ENCODE measurements around the gene PRPF31. TPM values are rescaled to one million over a fixed set of nuclear protein-coding genes. Genes with fewer than 3 reads are reported as not detected.

Gene PRPF31
- polyA plus RNA-seq, 1 of the 3 experiments (the other 2 are of a cell fraction), result 81.0 TPM

GRCh38 chr19:54153731-54154326, 38.3 kb downstream of the PRPF31 start (continued):
- TF ChIP-seq CTCF (IDR thresholded peaks at IDR 0.05) (no peak), YY1 (IDR thresholded peaks at IDR 0.05; ENCODE audit: low read depth) (no peak), MEF2A (IDR thresholded peaks at IDR 0.05; ENCODE audit: borderline replicate concordance, low read depth) (no peak), CHD2 (IDR thresholded peaks at IDR 0.05; ENCODE audit: low read length, partially characterized antibody) (no peak), EP300 (IDR thresholded peaks at IDR 0.05; ENCODE audit: borderline replicate concordance in 1 of 2, low read depth in 1 of 2, low read length in 1 of 2) (no peak), NRF1 (IDR thresholded peaks at IDR 0.05; ENCODE audit: low read depth, low read length) (no peak), GABPA (IDR thresholded peaks at IDR 0.05; ENCODE audit: low read depth) (no peak), RCOR1 (IDR thresholded peaks at IDR 0.05; ENCODE audit: low read length) (no peak), IRF3 (IDR thresholded peaks at IDR 0.05; ENCODE audit: low read depth, low read length) (no peak), MXI1 (IDR thresholded peaks at IDR 0.05; ENCODE audit: low read depth, low read length) (no peak)

GRCh38 chr19:54154603-54155345, 39.2 kb downstream of the PRPF31 start:
- Histone ChIP-seq H3F3A (replicated peaks; ENCODE audit: insufficient read depth) (peaks cover 19% of the 10 kb centered on the region), H3K9ac (no peak overlapping the region), H3K36me3 (replicated peaks in 1 of 2; ENCODE audit: control insufficient read depth in 1 of 2, insufficient read depth in 2 of 2, low read length in 1 of 2) (peaks cover 37 to 67% of the 10 kb centered on the region in 2 experiments), H3K27me3 (ENCODE audit: insufficient read depth) (no peaks in the 10 kb centered on the region), H3K9me2 (no peaks in the 10 kb centered on the region), H3K4me2 (no peak overlapping the region), H3K9me3 (no peaks in the 10 kb centered on the region), H3K27ac (ENCODE audit: low read depth in 2 of 2, low read length in 1 of 2) (no peak overlapping the region), H3K4me3 (ENCODE audit: low read depth in 2 of 2, low read length in 1 of 2) (no peak overlapping the region), H3K4me1 (ENCODE audit: control insufficient read depth in 1 of 2, insufficient read depth in 2 of 2, low read depth in 1 of 2, low read length in 1 of 2) (peaks cover 7 to 9% of the 10 kb centered on the region in 2 experiments; a peak in 2 of 4 replicates), H4K20me1 (ENCODE audit: insufficient read depth) (no peaks in the 10 kb centered on the region), H2AFZ (ENCODE audit: low read depth) (no peak overlapping the region), H3K79me2 (ENCODE audit: insufficient read depth) (peaks cover 10% of the 10 kb centered on the region; the same call in 1 of the 2 replicates)
- TF ChIP-seq EZH2phosphoT487 (IDR thresholded peaks at IDR 0.05; ENCODE audit: borderline replicate concordance, low read depth) (no peak), TCF12 (IDR thresholded peaks at IDR 0.05) (no peak), TEAD4 (IDR thresholded peaks at IDR 0.05; ENCODE audit: borderline replicate concordance, insufficient read depth) (no peak), CHD2 (IDR thresholded peaks at IDR 0.05; ENCODE audit: low read length, partially characterized antibody) (no peak), JUND (IDR thresholded peaks at IDR 0.05) (no peak), EP300 (IDR thresholded peaks at IDR 0.05; ENCODE audit: borderline replicate concordance in 1 of 2, low read depth in 1 of 2, low read length in 1 of 2) (no peak), FOSL2 (IDR thresholded peaks at IDR 0.05; ENCODE audit: borderline replicate concordance, low read depth) (no peak), ELF1 (IDR thresholded peaks at IDR 0.05) (no peak), USF2 (IDR thresholded peaks at IDR 0.05; ENCODE audit: borderline replicate concordance, low read depth, low read length) (no peak), MEF2A (IDR thresholded peaks at IDR 0.05; ENCODE audit: borderline replicate concordance, low read depth) (no peak), USF1 (IDR thresholded peaks at IDR 0.05; ENCODE audit: borderline replicate concordance, low read depth) (no peak), POLR2AphosphoS5 (IDR thresholded peaks at IDR 0.05; ENCODE audit: low read depth, low read length) (no peak), GABPA (IDR thresholded peaks at IDR 0.05; ENCODE audit: low read depth) (no peak), RAD21 (IDR thresholded peaks at IDR 0.05; ENCODE audit: low read length) (no peak), FOXM1 (IDR thresholded peaks at IDR 0.05; ENCODE audit: low read depth) (no peak), SIN3A (IDR thresholded peaks at IDR 0.05; ENCODE audit: borderline replicate concordance, low read depth, low read length) (no peak)
- DNase-seq, result no peak
- ChIA-PET POLR2A (interaction anchor here (0.9 kb wide), 1 partner anchor 13 kb away, joined by 3 read pairs; no protein-coding TSS in a partner anchor), CTCF (no interaction called here)
- WGBS (ENCODE audit: low lambda C conversion rate), result 87% methylated on average over 17 of the region's 18 CpGs
